ENCODE measurements around the gene TULP4. TPM values are rescaled to one million over a fixed set of nuclear protein-coding genes. Genes with fewer than 3 reads are reported as not detected.

The TULP4 gene
- total RNA-seq, 1 donor from 2014 or later = 117 TPM

DNA sequence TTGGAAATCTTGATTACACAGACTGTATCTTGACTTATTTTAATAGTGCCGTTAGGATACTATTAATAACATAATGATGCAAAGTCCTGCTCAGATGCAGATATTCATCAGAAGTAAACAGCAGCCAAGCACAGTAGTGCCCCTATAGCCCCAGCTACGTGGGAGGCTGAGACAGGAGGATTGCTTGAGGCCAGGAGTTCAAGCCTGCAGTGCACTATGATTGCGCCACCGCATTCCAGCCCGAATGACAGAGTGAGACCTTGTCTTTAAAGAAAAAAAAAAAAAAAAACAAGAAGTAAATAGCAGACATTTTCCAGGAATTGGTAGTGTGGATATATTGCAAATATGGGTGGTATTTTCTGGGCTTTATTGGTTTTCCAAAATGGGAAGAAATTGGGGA lies 61.8 kb downstream of the TULP4 start:
- Mint-ChIP-seq H3K4me1 (ENCODE audit: unreplicated experiment) (peaks cover 34% of the 10 kb centered on the region), H3K4me3 (ENCODE audit: unreplicated experiment) (no peak overlapping the region), H3K27ac (ENCODE audit: unreplicated experiment) (peak overlapping the region; percentile 65), H3K9me3 (ENCODE audit: unreplicated experiment) (no peaks in the 10 kb centered on the region), H3K36me3 (ENCODE audit: low read depth, unreplicated experiment) (peaks cover 7% of the 10 kb centered on the region), H3K27me3 (ENCODE audit: unreplicated experiment) (peaks cover 6% of the 10 kb centered on the region)
- DNase-seq (ENCODE audit: low spot score) = no peak
- TF ChIP-seq, protein P1, sequence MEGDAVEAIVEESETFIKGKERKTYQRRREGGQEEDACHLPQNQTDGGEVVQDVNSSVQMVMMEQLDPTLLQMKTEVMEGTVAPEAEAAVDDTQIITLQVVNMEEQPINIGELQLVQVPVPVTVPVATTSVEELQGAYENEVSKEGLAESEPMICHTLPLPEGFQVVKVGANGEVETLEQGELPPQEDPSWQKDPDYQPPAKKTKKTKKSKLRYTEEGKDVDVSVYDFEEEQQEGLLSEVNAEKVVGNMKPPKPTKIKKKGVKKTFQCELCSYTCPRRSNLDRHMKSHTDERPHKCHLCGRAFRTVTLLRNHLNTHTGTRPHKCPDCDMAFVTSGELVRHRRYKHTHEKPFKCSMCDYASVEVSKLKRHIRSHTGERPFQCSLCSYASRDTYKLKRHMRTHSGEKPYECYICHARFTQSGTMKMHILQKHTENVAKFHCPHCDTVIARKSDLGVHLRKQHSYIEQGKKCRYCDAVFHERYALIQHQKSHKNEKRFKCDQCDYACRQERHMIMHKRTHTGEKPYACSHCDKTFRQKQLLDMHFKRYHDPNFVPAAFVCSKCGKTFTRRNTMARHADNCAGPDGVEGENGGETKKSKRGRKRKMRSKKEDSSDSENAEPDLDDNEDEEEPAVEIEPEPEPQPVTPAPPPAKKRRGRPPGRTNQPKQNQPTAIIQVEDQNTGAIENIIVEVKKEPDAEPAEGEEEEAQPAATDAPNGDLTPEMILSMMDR (IDR thresholded peaks at IDR 0.05; ENCODE audit: unreplicated experiment) = no peak

DNA sequence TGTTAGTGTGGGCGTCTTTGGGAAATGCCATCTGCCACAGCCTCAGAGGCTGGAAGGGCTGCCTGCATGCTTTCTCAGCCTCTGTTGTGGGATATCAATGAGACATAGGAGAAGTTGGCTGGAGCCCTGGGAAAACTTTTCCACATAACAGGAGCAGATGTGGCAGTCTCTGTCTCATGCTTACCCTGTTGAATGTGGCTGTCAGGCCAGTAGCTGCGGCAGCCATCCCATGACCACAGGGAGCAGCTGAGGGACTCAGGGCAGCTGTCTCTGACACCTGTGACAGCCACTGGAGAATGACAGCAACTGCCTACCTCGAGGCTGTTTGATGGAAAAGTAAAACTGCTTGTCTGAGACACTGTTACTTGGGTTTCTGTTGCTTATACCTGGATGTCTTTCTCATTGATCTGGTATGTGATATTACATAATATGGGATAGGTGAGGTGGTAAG lies 64.4 kb downstream of the TULP4 start:
- Mint-ChIP-seq H3K27ac (ENCODE audit: unreplicated experiment) (no peak overlapping the region), H3K4me3 (ENCODE audit: unreplicated experiment) (no peak overlapping the region), H3K27me3 (ENCODE audit: unreplicated experiment) (peaks cover 5% of the 10 kb centered on the region), H3K36me3 (ENCODE audit: low read depth, unreplicated experiment) (peaks cover 7% of the 10 kb centered on the region), H3K9me3 (ENCODE audit: unreplicated experiment) (no peaks in the 10 kb centered on the region), H3K4me1 (ENCODE audit: unreplicated experiment) (peaks cover 27% of the 10 kb centered on the region)
- TF ChIP-seq, protein P1 (IDR thresholded peaks at IDR 0.05; ENCODE audit: unreplicated experiment) = no peak
- DNase-seq (ENCODE audit: low spot score) = no peak

GRCh38 chr6:158377860-158378259 lies 65.6 kb downstream of the TULP4 start:
- Mint-ChIP-seq H3K4me1 (ENCODE audit: unreplicated experiment) (peaks cover 18% of the 10 kb centered on the region), H3K9me3 (ENCODE audit: unreplicated experiment) (no peaks in the 10 kb centered on the region), H3K27ac (ENCODE audit: unreplicated experiment) (no peak overlapping the region), H3K36me3 (ENCODE audit: low read depth, unreplicated experiment) (peaks cover 7% of the 10 kb centered on the region), H3K4me3 (ENCODE audit: unreplicated experiment) (no peak overlapping the region), H3K27me3 (ENCODE audit: unreplicated experiment) (peaks cover 5% of the 10 kb centered on the region)
- TF ChIP-seq, protein P1 (IDR thresholded peaks at IDR 0.05; ENCODE audit: unreplicated experiment) = no peak
- DNase-seq (ENCODE audit: low spot score) = no peak

DNA sequence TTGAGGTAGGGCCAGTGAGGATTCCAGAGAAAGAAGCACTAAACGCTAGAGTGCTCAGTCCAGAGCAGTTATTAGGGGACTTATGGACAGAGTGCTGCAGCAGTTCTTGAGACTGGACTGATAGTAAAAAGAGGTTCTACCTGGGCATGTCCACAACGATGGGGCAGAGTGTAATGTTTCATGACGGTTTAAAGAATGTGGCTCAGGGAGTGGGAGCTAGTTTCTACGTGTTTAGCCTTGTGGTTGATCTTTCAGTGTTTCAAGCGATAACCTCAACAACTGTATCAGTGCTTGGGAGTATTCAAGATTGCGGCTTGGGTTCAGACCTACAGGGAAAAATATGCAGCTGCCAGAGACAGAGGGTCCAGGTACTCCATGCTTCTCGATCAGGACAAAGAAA lies 67.1 kb downstream of the TULP4 start:
- DNase-seq (ENCODE audit: low spot score) = no peak
- Mint-ChIP-seq H3K27me3 (ENCODE audit: unreplicated experiment) (peaks cover 5% of the 10 kb centered on the region), H3K4me3 (ENCODE audit: unreplicated experiment) (no peak overlapping the region), H3K9me3 (ENCODE audit: unreplicated experiment) (no peaks in the 10 kb centered on the region), H3K27ac (ENCODE audit: unreplicated experiment) (no peak overlapping the region), H3K36me3 (ENCODE audit: low read depth, unreplicated experiment) (peaks cover 4% of the 10 kb centered on the region), H3K4me1 (ENCODE audit: unreplicated experiment) (peaks cover 11% of the 10 kb centered on the region)
- TF ChIP-seq, protein P1 (IDR thresholded peaks at IDR 0.05; ENCODE audit: unreplicated experiment) = no peak

DNA sequence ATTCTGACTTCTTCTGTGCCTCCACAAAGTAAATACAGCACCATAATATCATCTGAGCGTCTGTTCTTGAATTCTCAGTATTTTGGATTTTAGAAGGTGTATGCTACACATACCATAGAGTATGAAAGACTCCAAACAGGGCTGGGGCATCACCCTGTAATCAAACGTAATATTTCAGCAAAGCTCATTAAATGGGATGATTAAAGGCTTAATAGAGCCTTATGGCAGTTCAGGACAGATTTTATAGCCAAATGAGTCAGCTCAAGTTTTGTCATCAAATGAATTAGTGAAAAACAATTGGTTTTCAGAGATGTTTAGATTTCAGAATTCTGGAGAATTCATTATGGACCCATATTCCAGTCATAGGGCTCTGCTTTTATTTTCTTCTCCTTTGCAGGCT lies 68.9 kb downstream of the TULP4 start:
- Mint-ChIP-seq H3K36me3 (ENCODE audit: low read depth, unreplicated experiment) (no peaks in the 10 kb centered on the region), H3K27ac (ENCODE audit: unreplicated experiment) (no peak overlapping the region), H3K9me3 (ENCODE audit: unreplicated experiment) (no peaks in the 10 kb centered on the region), H3K4me1 (ENCODE audit: unreplicated experiment) (peaks cover 5% of the 10 kb centered on the region), H3K4me3 (ENCODE audit: unreplicated experiment) (no peak overlapping the region), H3K27me3 (ENCODE audit: unreplicated experiment) (peaks cover 2% of the 10 kb centered on the region)
- TF ChIP-seq, protein P1 (IDR thresholded peaks at IDR 0.05; ENCODE audit: unreplicated experiment) = no peak
- no peak for DNase-seq (ENCODE audit: low spot score)
